ENCODE data around the gene LUM. TPM values are rescaled to one million over a fixed set of nuclear protein-coding genes. Genes with fewer than 3 reads are reported as not detected.

Gene LUM
- total RNA-seq, 1 experiment from 2014 or later = not detected

- Histone ChIP-seq H4K8ac (replicated peaks; ENCODE audit: insufficient read length, low read depth, low read length) (no peak overlapping the region), H2BK120ac (ENCODE audit: low read depth, low read length, poor library complexity, severe bottlenecking) (no peak overlapping the region), H3K79me1 (ENCODE audit: insufficient read depth, low read depth, low read length, poor library complexity, severe bottlenecking) (no peaks in the 10 kb centered on the region), H3K18ac (ENCODE audit: insufficient read length, low read depth, low read length) (no peak overlapping the region), H3K9me3 (ENCODE audit: control insufficient read depth, low read depth, low read length) (no peaks in the 10 kb centered on the region), H2BK12ac (ENCODE audit: insufficient read length, low read depth, low read length) (no peak overlapping the region), H2BK20ac (ENCODE audit: low read depth, low read length, poor library complexity, severe bottlenecking) (no peak overlapping the region), H3K9ac (ENCODE audit: extremely low read depth, insufficient read length, low read length) (no peak overlapping the region), H2AFZ (ENCODE audit: low read length) (no peak overlapping the region), H3K4me1 (ENCODE audit: insufficient read depth, low read length) (no peaks in the 10 kb centered on the region), H3K23ac (ENCODE audit: insufficient read length, low read depth, low read length) (no peak overlapping the region), H3K23me2 (ENCODE audit: insufficient read length, low read depth, low read length, poor library complexity, severe bottlenecking) (no peaks in the 10 kb centered on the region), H3K27me3 (ENCODE audit: insufficient read depth, low read length) (no peaks in the 10 kb centered on the region), H2BK5ac (ENCODE audit: insufficient read length, low read length) (no peak overlapping the region), H3K4ac (ENCODE audit: low read depth, low read length) (no peak overlapping the region), H3K79me2 (ENCODE audit: insufficient read depth, low read length) (no peaks in the 10 kb centered on the region), H4K5ac (ENCODE audit: insufficient read length, low read depth, low read length) (no peak overlapping the region), H3T11ph (ENCODE audit: low read length) (no peak overlapping the region), H2BK15ac (ENCODE audit: low read depth, low read length) (no peak overlapping the region), H3K4me2 (ENCODE audit: insufficient read depth, insufficient read length, low read length) (no peak overlapping the region), H3K14ac (ENCODE audit: insufficient read depth, low read length) (no peak overlapping the region), H4K91ac (ENCODE audit: insufficient read length, low read depth, low read length) (no peak overlapping the region), H3K56ac (ENCODE audit: insufficient read length, low read depth, low read length) (no peak overlapping the region), H3K27ac (ENCODE audit: insufficient read length, low read depth, low read length) (no peak overlapping the region), H4K20me1 (ENCODE audit: control insufficient read depth, insufficient read depth, insufficient read length) (no peaks in the 10 kb centered on the region), H2AK5ac (ENCODE audit: insufficient read length, low read length) (no peak overlapping the region)
- no CpG with 5 or more reads among the region's 2 CpGs for WGBS (ENCODE audit: extremely low coverage, insufficient read length, low lambda C conversion rate)
- Mint-ChIP-seq H3K4me1 (no peaks in the 10 kb centered on the region), H3K4me3 (no peak overlapping the region), H3K36me3 (ENCODE audit: insufficient read depth in 1 of 3, low read depth in 3 of 3) (no peaks in the 10 kb centered on the region), H3K27ac (no peak overlapping the region), H3K9me3 (no peaks in the 10 kb centered on the region), H3K27me3 (ENCODE audit: low read depth) (no peaks in the 10 kb centered on the region)
- TF ChIP-seq, protein P1, sequence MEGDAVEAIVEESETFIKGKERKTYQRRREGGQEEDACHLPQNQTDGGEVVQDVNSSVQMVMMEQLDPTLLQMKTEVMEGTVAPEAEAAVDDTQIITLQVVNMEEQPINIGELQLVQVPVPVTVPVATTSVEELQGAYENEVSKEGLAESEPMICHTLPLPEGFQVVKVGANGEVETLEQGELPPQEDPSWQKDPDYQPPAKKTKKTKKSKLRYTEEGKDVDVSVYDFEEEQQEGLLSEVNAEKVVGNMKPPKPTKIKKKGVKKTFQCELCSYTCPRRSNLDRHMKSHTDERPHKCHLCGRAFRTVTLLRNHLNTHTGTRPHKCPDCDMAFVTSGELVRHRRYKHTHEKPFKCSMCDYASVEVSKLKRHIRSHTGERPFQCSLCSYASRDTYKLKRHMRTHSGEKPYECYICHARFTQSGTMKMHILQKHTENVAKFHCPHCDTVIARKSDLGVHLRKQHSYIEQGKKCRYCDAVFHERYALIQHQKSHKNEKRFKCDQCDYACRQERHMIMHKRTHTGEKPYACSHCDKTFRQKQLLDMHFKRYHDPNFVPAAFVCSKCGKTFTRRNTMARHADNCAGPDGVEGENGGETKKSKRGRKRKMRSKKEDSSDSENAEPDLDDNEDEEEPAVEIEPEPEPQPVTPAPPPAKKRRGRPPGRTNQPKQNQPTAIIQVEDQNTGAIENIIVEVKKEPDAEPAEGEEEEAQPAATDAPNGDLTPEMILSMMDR (conservative IDR thresholded peaks at IDR 0.05) = no peak
- no peak for DNase-seq
Measured at GRCh38 chr12:91056488-91056887, 54.8 kb downstream of the LUM start.

All from H9 (cell line).